Transverse colon (tissue), 4 donors: ENCODE measurements around the gene NCOA1. TPM values are rescaled to one million over a fixed set of nuclear protein-coding genes. Genes with fewer than 3 reads are reported as not detected.

Source experiments
- DNase-seq: peaks from one replicate; pipeline ENCODE4 v3.0.0-alpha.2; 2019
- H3K27ac ChIP-seq, 4 donors: fragments of 200-600 bp; sonication (generic); 2 replicates each; pipeline ENCODE4 v1.5.1; 2016 to 2018; ENCODE audit warnings: inconsistent platforms in 4 of 4
- H3K27me3 ChIP-seq: fragments of 200-600 bp; sonication (generic); 2 replicates; pipeline ENCODE4 v1.5.1; 2017; ENCODE audit warnings: inconsistent platforms
- H3K36me3 ChIP-seq, 4 donors: fragments of 200-600 bp; sonication (generic); 2 replicates each; pipeline ENCODE4 v1.5.1; 2017 to 2019; ENCODE audit warnings: inconsistent platforms in 4 of 4
- H3K4me1 ChIP-seq, 4 donors: fragments of 200-600 bp; sonication (generic); 2 replicates each; pipeline ENCODE4 v1.5.1; 2017 to 2020; ENCODE audit warnings: inconsistent platforms in 4 of 4
- H3K4me3 ChIP-seq, 4 donors: fragments of 200-600 bp; sonication (generic); 1 replicate in 1 of 4; 2 replicates in 3 of 4; pipeline versions ENCODE4 v1.5.1 to v1.6.1; 2017 to 2019; ENCODE audit warnings: inconsistent platforms in 4 of 4
- H3K9me3 ChIP-seq, 2 donors: fragments of 200-600 bp; sonication (generic); 2 replicates each; pipeline ENCODE4 v1.5.1; 2017 to 2019; ENCODE audit warnings: inconsistent platforms in 2 of 2
- CTCF ChIP-seq, 5 experiments: fragments of 200-600 bp in 3 of 5; fragments of 450-650 bp in 2 of 5; sonication (generic) in 3 of 5; IDR thresholded peaks; 1 replicate in 2 of 5; 2 replicates in 3 of 5; pipeline ENCODE4 v1.5.1; 2016 to 2017; ENCODE audit warnings: antibody characterized with exemption in 5 of 5, inconsistent platforms in 3 of 5, mild to moderate bottlenecking in 2 of 5, moderate library complexity in 1 of 5
- EP300 ChIP-seq: sonication (generic); formaldehyde crosslinking; IDR thresholded peaks from one replicate; pipeline ENCODE4 v1.6.1; 2017; ENCODE audit warnings: antibody characterized with exemption, low read depth
- POLR2A ChIP-seq: fragments of 450-650 bp; IDR thresholded peaks from one replicate; pipeline ENCODE4 v1.6.1; 2016; ENCODE audit warnings: antibody characterized with exemption, mild to moderate bottlenecking, moderate library complexity
- POLR2AphosphoS5 ChIP-seq, 3 donors: sonication (generic); formaldehyde crosslinking; IDR thresholded peaks; one replicate each; pipeline ENCODE4 v1.6.1; 2016; ENCODE audit warnings: antibody characterized with exemption in 3 of 3
- WGBS, 2 donors: methylation state at CpG; one replicate each; pipeline ENCODE4 v1.1.5; 2018; ENCODE audit warnings: low coverage in 1 of 2; 5-methylcytosine and 5-hydroxymethylcytosine counted together
- in situ Hi-C, 4 donors: fragments of 200-750 bp; cut with MboI; loops; one replicate each; pipeline versions ENCODE4 v1.15.0 to v1.15.1; 2017; ENCODE audit warnings: low sequenced_read_pairs in 3 of 4, low pct_ligation_motif_present in 1 of 4, low pct_unique_long_range_greater_than_20kb in 1 of 4
- intact Hi-C: fragments of 100-400 bp; cut with DNase I; formaldehyde crosslinking; loops from one replicate; pipeline ENCODE4 v1.15.1; 2023; ENCODE audit warnings: low total_unique reads
- total RNA-seq, 4 donors: library from RNA; depleted of rRNA; stranded (reverse); fragments of >200 nt; gene quantifications; one replicate each; pipeline ENCODE4 v1.1.0, GENCODE V29; 2016

NCOA1 gene
- total RNA-seq, 4 donors from 2014 or later = 32.9 to 56.5 (median 47.9) TPM

DNA sequence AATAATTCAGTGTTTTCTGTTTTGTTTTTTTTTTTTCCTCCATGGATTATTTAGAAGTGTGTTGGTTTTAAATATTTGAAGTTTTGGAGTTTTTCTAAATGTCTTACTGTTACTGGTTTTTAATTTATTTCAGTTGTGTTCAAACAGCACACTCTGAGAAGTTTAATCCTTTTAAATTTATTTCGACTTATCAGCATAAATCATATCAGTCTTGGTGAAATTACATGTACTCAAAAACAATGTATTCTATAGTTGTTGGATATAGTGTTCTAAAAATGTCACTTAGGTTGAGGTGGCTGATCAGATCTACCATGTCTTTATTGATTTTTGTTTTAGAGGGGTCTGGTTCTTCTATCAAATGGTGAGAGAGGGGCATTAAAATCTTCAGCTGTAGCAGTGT lies 134.7 kb downstream of the NCOA1 start:
- H3K4me1 ChIP-seq = peaks cover 0 to 3% (median 0%) of the 10 kb centered on the region in 4 donors
- in situ Hi-C loops (no loop called here), intact Hi-C loops (no loop called here)
- H3K27ac ChIP-seq = no peak overlapping the region
- no peak for TF ChIP-seq CTCF (IDR thresholded peaks at IDR 0.05)
- TF ChIP-seq EP300 = no peak
- TF ChIP-seq POLR2A = no peak
- no peak for TF ChIP-seq POLR2AphosphoS5 (IDR thresholded peaks at IDR 0.05)
- no peak overlapping the region for H3K4me3 ChIP-seq
- H3K9me3 ChIP-seq = no peaks in the 10 kb centered on the region
- WGBS, 2 donors = 86 to 93% methylated on average over 1 of the region's 1 CpG
- no peak for DNase-seq
- no peaks in the 10 kb centered on the region for H3K27me3 ChIP-seq
- H3K36me3 ChIP-seq = no peaks in the 10 kb centered on the region

DNA sequence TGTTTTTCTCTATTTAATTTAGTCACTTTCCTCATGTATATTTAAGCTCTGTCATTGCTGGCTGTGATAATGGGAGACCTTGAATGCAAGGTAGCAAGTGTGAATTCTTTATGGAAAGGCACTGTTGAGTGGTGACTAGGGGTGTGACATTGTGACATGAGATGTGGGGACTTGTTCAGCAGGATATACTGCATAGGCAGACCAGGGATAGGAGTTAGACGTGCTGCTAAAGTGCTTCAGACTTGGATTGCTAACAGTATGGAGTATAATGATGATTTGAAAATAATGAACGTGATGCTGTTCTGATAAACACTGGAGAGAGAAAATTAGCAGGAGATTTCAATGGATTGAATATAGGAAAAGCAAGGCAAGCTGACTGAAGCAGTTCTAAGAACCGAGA lies 135.1 kb downstream of the NCOA1 start:
- peaks cover 0 to 3% (median 0%) of the 10 kb centered on the region in 4 donors for H3K4me1 ChIP-seq
- 82 to 86% methylated on average over 2 to 3 of the region's 3 CpGs for WGBS, 2 donors
- H3K9me3 ChIP-seq = no peaks in the 10 kb centered on the region
- TF ChIP-seq POLR2AphosphoS5 (IDR thresholded peaks at IDR 0.05) (no peak), EP300 (no peak), CTCF (IDR thresholded peaks at IDR 0.05) (no peak), POLR2A (no peak)
- intact Hi-C loops (no loop called here), in situ Hi-C loops (no loop called here)
- H3K27ac ChIP-seq = no peak overlapping the region
- DNase-seq = no peak
- no peaks in the 10 kb centered on the region for H3K27me3 ChIP-seq
- H3K36me3 ChIP-seq = no peaks in the 10 kb centered on the region
- no peak overlapping the region for H3K4me3 ChIP-seq

DNA sequence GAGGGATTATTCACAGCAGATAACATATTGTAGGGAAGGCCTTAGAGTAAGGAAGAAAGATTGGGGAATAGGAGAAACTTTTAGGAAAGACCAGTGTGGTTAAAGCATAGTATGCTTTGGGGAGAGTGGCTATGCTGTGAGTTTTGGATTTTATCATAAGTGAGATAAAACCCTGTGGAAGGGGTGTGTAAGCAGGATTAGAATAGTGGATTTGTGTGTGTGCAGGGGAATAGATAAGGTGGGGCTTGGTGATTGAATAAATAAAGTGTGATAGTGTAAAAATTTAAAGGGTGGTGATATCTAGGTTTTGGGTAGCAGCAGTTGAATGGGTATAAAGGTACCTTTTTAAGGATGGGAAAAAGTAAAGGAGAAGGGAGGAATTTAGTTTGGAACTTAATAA lies 137.7 kb downstream of the NCOA1 start:
- in situ Hi-C loops = no loop called here
- intact Hi-C loops = no loop called here
- peaks cover 0 to 3% (median 0%) of the 10 kb centered on the region in 4 donors for H3K4me1 ChIP-seq
- no peaks in the 10 kb centered on the region for H3K9me3 ChIP-seq
- no peak for DNase-seq
- no peak overlapping the region for H3K27ac ChIP-seq
- TF ChIP-seq CTCF (IDR thresholded peaks at IDR 0.05) (no peak), EP300 (no peak), POLR2A (no peak), POLR2AphosphoS5 (IDR thresholded peaks at IDR 0.05) (no peak)
- no peaks in the 10 kb centered on the region for H3K36me3 ChIP-seq
- H3K4me3 ChIP-seq = no peak overlapping the region
- no peaks in the 10 kb centered on the region for H3K27me3 ChIP-seq

- in situ Hi-C loops = no loop called here
- WGBS, 2 donors = 82 to 100% methylated on average over 1 of the region's 1 CpG
- no peaks in the 10 kb centered on the region for H3K4me1 ChIP-seq
Observed at GRCh38 chr2:24632172-24632571, 141.1 kb downstream of the NCOA1 start.

More at GRCh38 chr2:24632172-24632571, 141.1 kb downstream of the NCOA1 start:
- Histone ChIP-seq H3K36me3 (no peaks in the 10 kb centered on the region), H3K9me3 (no peaks in the 10 kb centered on the region), H3K27ac (no peak overlapping the region), H3K27me3 (no peaks in the 10 kb centered on the region), H3K4me3 (no peak overlapping the region)
- TF ChIP-seq EP300 (no peak), CTCF (IDR thresholded peaks at IDR 0.05) (no peak), POLR2A (no peak), POLR2AphosphoS5 (IDR thresholded peaks at IDR 0.05) (no peak)
- intact Hi-C loops = no loop called here
- DNase-seq = no peak
